WTC11 (cell line): ENCODE results near the gene MCF2L. TPM values are rescaled to one million over a fixed set of nuclear protein-coding genes. Genes with fewer than 3 reads are reported as not detected.

Source experiments
- ATAC-seq: fragments of 200-7000 bp; cut with Tn5 transposase; 2 replicates; pipeline ENCODE4 v1.10.0; 2021; ENCODE audit warnings: mild to moderate bottlenecking, moderate library complexity
- CTCF ChIA-PET: fragments of 300-600 bp; sonication (Branson Sonifier 250); formaldehyde crosslinking; loops from one replicate; lab custom pipeline; 2021; ENCODE audit warnings: antibody characterized with exemption; lab: Charles Lee
- POLR2A ChIA-PET: fragments of 350-600 bp; sonication (Branson Sonifier 250); formaldehyde crosslinking; loops from one replicate; lab custom pipeline; 2021; ENCODE audit warnings: antibody characterized with exemption; lab: Charles Lee
- DNase-seq: peaks from one replicate; pipeline ENCODE4 v3.0.0; 2021; ENCODE audit warnings: low spot score
- H3K27ac Mint-ChIP-seq: 2 replicates; pipeline ENCODE4 v1.8.0; 2021; ENCODE audit warnings: mixed read lengths
- H3K27me3 Mint-ChIP-seq: 2 replicates; pipeline ENCODE4 v1.8.0; 2021; ENCODE audit warnings: low read depth, mild to moderate bottlenecking, moderate library complexity, mixed read lengths
- H3K36me3 Mint-ChIP-seq: 2 replicates; pipeline ENCODE4 v1.8.0; 2021; ENCODE audit warnings: mixed read lengths
- H3K4me1 Mint-ChIP-seq: 2 replicates; pipeline ENCODE4 v1.8.0; 2022; ENCODE audit warnings: mixed read lengths
- H3K4me3 Mint-ChIP-seq: 2 replicates; pipeline ENCODE4 v1.8.0; 2021; ENCODE audit warnings: mild to moderate bottlenecking, moderate library complexity, mixed read lengths
- H3K9me3 Mint-ChIP-seq: 2 replicates; pipeline ENCODE4 v1.8.0; 2021; ENCODE audit warnings: mixed read lengths
- ATF2 ChIP-seq: sonication (generic); formaldehyde crosslinking; IDR thresholded peaks from 2 replicates; pipeline ENCODE4 v1.8.1; 2022; ENCODE audit warnings: low read depth, missing genetic modification reagents, borderline replicate concordance
- ATF3 ChIP-seq: sonication (generic); formaldehyde crosslinking; conservative IDR thresholded peaks from 2 replicates; pipeline ENCODE4 v1.8.1; 2022; ENCODE audit warnings: mild to moderate bottlenecking, missing genetic modification reagents
- CBFB ChIP-seq: sonication (generic); formaldehyde crosslinking; IDR thresholded peaks from 2 replicates; pipeline ENCODE4 v1.8.1; 2022; ENCODE audit warnings: mild to moderate bottlenecking, low read depth, missing genetic modification reagents
- CDX4 ChIP-seq: fragments of 250-450 bp; sonication (Bioruptor Pico); IDR thresholded peaks from 2 replicates; pipeline ENCODE4 v1.9.0; 2021; ENCODE audit warnings: moderate library complexity, mild to moderate bottlenecking, inconsistent platforms, borderline replicate concordance
- E2F5 ChIP-seq: sonication (generic); formaldehyde crosslinking; IDR thresholded peaks from 2 replicates; pipeline ENCODE4 v1.8.1; 2022; ENCODE audit warnings: mild to moderate bottlenecking, moderate library complexity, missing genetic modification reagents
- ELF4 ChIP-seq: sonication (generic); formaldehyde crosslinking; IDR thresholded peaks from 2 replicates; pipeline ENCODE4 v1.8.1; 2022; ENCODE audit warnings: low read depth, mild to moderate bottlenecking, moderate library complexity, missing genetic modification reagents
- GABPB1 ChIP-seq: sonication (generic); formaldehyde crosslinking; IDR thresholded peaks from 2 replicates; pipeline ENCODE4 v1.8.1; 2023; ENCODE audit warnings: mild to moderate bottlenecking, missing genetic modification reagents
- JUN ChIP-seq: sonication (generic); formaldehyde crosslinking; IDR thresholded peaks from 2 replicates; pipeline ENCODE4 v1.8.0; 2023; ENCODE audit warnings: mild to moderate bottlenecking, missing genetic modification reagents
- KAT7 ChIP-seq: sonication (generic); formaldehyde crosslinking; IDR thresholded peaks from 2 replicates; pipeline ENCODE4 v1.8.1; 2023; ENCODE audit warnings: missing genetic modification reagents, mild to moderate bottlenecking, borderline replicate concordance
- NR2C2 ChIP-seq: sonication (generic); formaldehyde crosslinking; IDR thresholded peaks from 2 replicates; pipeline ENCODE4 v1.8.0; 2022; ENCODE audit warnings: mild to moderate bottlenecking, missing genetic modification reagents
- PRDM15 ChIP-seq: sonication (generic); formaldehyde crosslinking; IDR thresholded peaks from 2 replicates; pipeline ENCODE4 v1.8.0; 2022; ENCODE audit warnings: missing genetic modification reagents
- PRRX2 ChIP-seq: fragments of 250-450 bp; sonication (Bioruptor Pico); IDR thresholded peaks from 2 replicates; pipeline ENCODE4 v1.8.0; 2021; ENCODE audit warnings: mild to moderate bottlenecking
- ZNF138 ChIP-seq: sonication (generic); formaldehyde crosslinking; conservative IDR thresholded peaks from 2 replicates; pipeline ENCODE4 v1.8.1; 2022; ENCODE audit warnings: mild to moderate bottlenecking, moderate library complexity, missing genetic modification reagents
- ZNF263 ChIP-seq: sonication (generic); formaldehyde crosslinking; IDR thresholded peaks from 2 replicates; pipeline ENCODE4 v1.8.1; 2022; ENCODE audit warnings: low read depth, mild to moderate bottlenecking, moderate library complexity, missing genetic modification reagents
- ZNF317 ChIP-seq: sonication (generic); formaldehyde crosslinking; IDR thresholded peaks from 2 replicates; pipeline ENCODE4 v1.8.1; 2023; ENCODE audit warnings: low read depth, mild to moderate bottlenecking, moderate library complexity, missing genetic modification reagents, borderline replicate concordance
- ZNF416 ChIP-seq: fragments of 250-450 bp; sonication (Bioruptor Pico); IDR thresholded peaks from 2 replicates; pipeline ENCODE4 v1.9.0; 2021; ENCODE audit warnings: mild to moderate bottlenecking, inconsistent platforms
- ZSCAN18 ChIP-seq: fragments of 250-450 bp; sonication (Bioruptor Pico); IDR thresholded peaks from 2 replicates; pipeline ENCODE4 v2.1.2; 2022; ENCODE audit warnings: mild to moderate bottlenecking, moderate library complexity
- total RNA-seq: library from RNA; stranded (reverse); gene quantifications from 3 replicates; pipeline ENCODE4 v1.2.3, GENCODE V29; 2021
- TF ChIP-seq, protein P1 (sequence below): sonication (generic); formaldehyde crosslinking; IDR thresholded peaks from 2 replicates; pipeline ENCODE4 v1.8.1; 2023; ENCODE audit warnings: mild to moderate bottlenecking, moderate library complexity, missing genetic modification reagents

Gene MCF2L
- total RNA-seq, 1 experiment from 2014 or later: 34.8 TPM

- ChIA-PET POLR2A (no interaction called here), CTCF (interaction anchor here (2.0 kb wide), 1 partner anchor 116 kb away, joined by 5 read pairs; no protein-coding TSS in a partner anchor)
- DNase-seq (no peak), ATAC-seq (no peak)
- Mint-ChIP-seq H3K4me3 (no peak overlapping the region), H3K4me1 (no peaks in the 10 kb centered on the region), H3K9me3 (no peaks in the 10 kb centered on the region), H3K27me3 (peaks cover 4% of the 10 kb centered on the region), H3K27ac (no peak overlapping the region), H3K36me3 (no peaks in the 10 kb centered on the region)
- TF ChIP-seq ZNF317 (CRISPR knock-in tag) (no peak), GABPB1 (CRISPR knock-in tag) (no peak), CDX4 (CRISPR knock-in tag) (no peak), ELF4 (CRISPR knock-in tag) (no peak), E2F5 (CRISPR knock-in tag) (no peak), ZSCAN18 (CRISPR knock-in tag) (no peak), PRDM15 (CRISPR knock-in tag) (no peak), JUN (CRISPR knock-in tag) (no peak), ZNF263 (CRISPR knock-in tag) (no peak), PRRX2 (CRISPR knock-in tag) (no peak), ATF3 (CRISPR knock-in tag) (no peak), ZNF416 (CRISPR knock-in tag) (no peak), ZNF138 (no peak), CBFB (CRISPR knock-in tag) (no peak), ATF2 (CRISPR knock-in tag) (no peak), KAT7 (CRISPR knock-in tag) (no peak), NR2C2 (CRISPR knock-in tag) (no peak)
- TF ChIP-seq, protein P1, sequence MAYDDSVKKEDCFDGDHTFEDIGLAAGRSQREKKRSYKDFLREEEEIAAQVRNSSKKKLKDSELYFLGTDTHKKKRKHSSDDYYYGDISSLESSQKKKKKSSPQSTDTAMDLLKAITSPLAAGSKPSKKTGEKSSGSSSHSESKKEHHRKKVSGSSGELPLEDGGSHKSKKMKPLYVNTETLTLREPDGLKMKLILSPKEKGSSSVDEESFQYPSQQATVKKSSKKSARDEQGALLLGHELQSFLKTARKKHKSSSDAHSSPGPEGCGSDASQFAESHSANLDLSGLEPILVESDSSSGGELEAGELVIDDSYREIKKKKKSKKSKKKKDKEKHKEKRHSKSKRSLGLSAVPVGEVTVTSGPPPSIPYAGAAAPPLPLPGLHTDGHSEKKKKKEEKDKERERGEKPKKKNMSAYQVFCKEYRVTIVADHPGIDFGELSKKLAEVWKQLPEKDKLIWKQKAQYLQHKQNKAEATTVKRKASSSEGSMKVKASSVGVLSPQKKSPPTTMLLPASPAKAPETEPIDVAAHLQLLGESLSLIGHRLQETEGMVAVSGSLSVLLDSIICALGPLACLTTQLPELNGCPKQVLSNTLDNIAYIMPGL: no peak
These were observed 177.0 kb downstream of the MCF2L start for GRCh38 chr13:113145911-113146598.
